HEK293 (cell line): ENCODE measurements around the gene MOB1B.

ENCODE experiments used
- CTCF ChIA-PET: fragments of 350-600 bp; formaldehyde crosslinking; extraction: SDS; loops from one replicate; lab custom pipeline; 2021; ENCODE audit warnings: antibody characterized with exemption; lab: Yijun Ruan, JAX
- POLR2A ChIA-PET: fragments of 300-600 bp; formaldehyde crosslinking; extraction: SDS; loops from one replicate; lab custom pipeline; 2020; ENCODE audit warnings: antibody characterized with exemption, inconsistent platforms; lab: Yijun Ruan, JAX
- H3K27ac ChIP-seq: fragments of 200-500 bp; sonication (Bioruptor generic); 2 replicates; pipeline ENCODE4 v1.5.1; 2014; ENCODE audit warnings: low read depth, low read length, control low read depth, inconsistent platforms; ENCODE audit errors: extremely low read depth
- H3K36me3 ChIP-seq, 2 experiments: fragments of 200-500 bp in 1 of 2; sonication (Bioruptor generic) in 1 of 2; 1 replicate in 1 of 2; 2 replicates in 1 of 2; pipeline ENCODE4 v1.5.1; 2014 to 2017; ENCODE audit warnings: inconsistent platforms in 2 of 2, low read length in 2 of 2; ENCODE audit not compliant: control insufficient read depth in 2 of 2, insufficient read depth in 1 of 2
- H3K4me1 ChIP-seq: fragments of 200-500 bp; sonication (Bioruptor generic); 2 replicates; pipeline ENCODE4 v1.5.1; 2014; ENCODE audit warnings: mild to moderate bottlenecking, low read length, inconsistent platforms; ENCODE audit not compliant: control insufficient read depth, insufficient read depth
- H3K4me3 ChIP-seq: 2 replicates; pipeline ENCODE4 v1.5.1; 2011; ENCODE audit warnings: low read depth, mild to moderate bottlenecking, control low read depth, low read length, moderate library complexity
- H3K9me3 ChIP-seq: fragments of 200-500 bp; sonication (Bioruptor generic); 2 replicates; pipeline ENCODE4 v1.5.1; 2014; ENCODE audit warnings: low read depth, low read length, inconsistent platforms; ENCODE audit not compliant: control insufficient read depth, insufficient read depth
- GFI1B ChIP-seq: fragments of 450-650 bp; formaldehyde crosslinking; IDR thresholded peaks from 2 replicates; pipeline ENCODE4 v1.5.1; 2016; ENCODE audit warnings: missing biosample characterization, missing genetic modification characterization
- GLI4 ChIP-seq: fragments of 450-650 bp; formaldehyde crosslinking; IDR thresholded peaks from 2 replicates; pipeline ENCODE4 v1.5.1; 2016; ENCODE audit warnings: missing biosample characterization, missing genetic modification characterization
- TCF7L2 ChIP-seq: IDR thresholded peaks from 2 replicates; pipeline ENCODE4 v1.6.1; 2011; ENCODE audit warnings: low read depth, mild to moderate bottlenecking, inconsistent platforms, low read length, moderate library complexity, borderline replicate concordance
- ZFP37 ChIP-seq: fragments of 450-650 bp; formaldehyde crosslinking; IDR thresholded peaks from 2 replicates; pipeline ENCODE4 v1.5.1; 2016; ENCODE audit warnings: missing biosample characterization, missing genetic modification characterization
- ZNF121 ChIP-seq: fragments of 450-650 bp; formaldehyde crosslinking; IDR thresholded peaks from 2 replicates; pipeline ENCODE4 v1.5.1; 2016; ENCODE audit warnings: missing biosample characterization, missing genetic modification characterization
- ZNF140 ChIP-seq: fragments of 450-650 bp; formaldehyde crosslinking; IDR thresholded peaks from 2 replicates; pipeline ENCODE4 v1.5.1; 2016; ENCODE audit warnings: missing biosample characterization, missing genetic modification characterization
- ZNF366 ChIP-seq: fragments of 450-650 bp; formaldehyde crosslinking; conservative IDR thresholded peaks from 2 replicates; pipeline ENCODE4 v1.5.1; 2016; ENCODE audit warnings: missing biosample characterization, missing genetic modification characterization
- ZNF510 ChIP-seq: fragments of 450-650 bp; formaldehyde crosslinking; IDR thresholded peaks from 2 replicates; pipeline ENCODE4 v1.5.1; 2018; ENCODE audit warnings: mild to moderate bottlenecking, missing genetic modification characterization, missing biosample characterization; ENCODE audit not compliant: insufficient replicate concordance
- ZNF548 ChIP-seq: fragments of 450-650 bp; formaldehyde crosslinking; IDR thresholded peaks from 2 replicates; pipeline ENCODE4 v1.5.1; 2016; ENCODE audit warnings: missing biosample characterization, missing genetic modification characterization
- ZNF610 ChIP-seq: fragments of 450-650 bp; formaldehyde crosslinking; IDR thresholded peaks from 2 replicates; pipeline ENCODE4 v1.5.1; 2016; ENCODE audit warnings: missing biosample characterization, missing genetic modification characterization, borderline replicate concordance
- ZNF654 ChIP-seq: fragments of 450-650 bp; formaldehyde crosslinking; IDR thresholded peaks from 2 replicates; pipeline ENCODE4 v1.5.1; 2016; ENCODE audit warnings: low read depth, missing biosample characterization, missing genetic modification characterization
- ZNF660 ChIP-seq: fragments of 450-650 bp; IDR thresholded peaks from 2 replicates; pipeline ENCODE4 v1.5.1; 2018; ENCODE audit warnings: missing biosample characterization, mild to moderate bottlenecking, missing genetic modification characterization
- ZNF791 ChIP-seq: fragments of 450-650 bp; formaldehyde crosslinking; IDR thresholded peaks from 2 replicates; pipeline ENCODE4 v1.5.1; 2016; ENCODE audit warnings: missing biosample characterization, missing genetic modification characterization
- TF ChIP-seq, protein P1 (sequence below): fragments of 450-650 bp; formaldehyde crosslinking; IDR thresholded peaks from 2 replicates; pipeline ENCODE4 v1.5.1; 2017; ENCODE audit warnings: missing biosample characterization, missing genetic modification characterization
- TF ChIP-seq, protein P2 (sequence below): fragments of 450-650 bp; formaldehyde crosslinking; IDR thresholded peaks from 2 replicates; pipeline ENCODE4 v1.5.1; 2017; ENCODE audit warnings: missing biosample characterization, missing genetic modification characterization
- TF ChIP-seq, protein P3 (sequence below): sonication (generic); formaldehyde crosslinking; IDR thresholded peaks from 2 replicates; pipeline ENCODE4 v1.8.1; 2022; ENCODE audit warnings: mild to moderate bottlenecking, moderate library complexity, missing genetic modification reagents
- TF ChIP-seq, protein P4 (sequence below): fragments of 450-650 bp; formaldehyde crosslinking; IDR thresholded peaks from 2 replicates; pipeline ENCODE4 v1.5.1; 2017; ENCODE audit warnings: missing biosample characterization, missing genetic modification characterization
- TF ChIP-seq, protein P5 (sequence below): fragments of 450-650 bp; formaldehyde crosslinking; IDR thresholded peaks from 2 replicates; pipeline ENCODE4 v1.5.1; 2016; ENCODE audit warnings: missing biosample characterization, missing genetic modification characterization, low read depth

Gene MOB1B

DNA sequence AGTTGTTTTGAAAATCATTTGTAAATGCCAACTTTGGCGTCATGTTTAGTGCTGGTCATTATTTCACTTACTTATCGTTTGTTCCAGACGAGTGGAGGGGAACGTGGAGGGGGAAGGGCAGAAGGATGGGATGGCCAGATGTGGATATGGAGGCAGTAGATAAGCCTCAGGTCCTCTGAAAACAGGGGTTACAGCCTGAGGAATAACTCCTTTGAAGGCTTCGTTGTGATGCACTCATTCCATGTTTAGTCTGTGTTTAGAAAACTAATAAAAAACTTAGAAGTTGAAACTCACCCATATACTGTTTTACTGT lies 1.1 kb downstream of the MOB1B start (continued):
- TF ChIP-seq ZFP37 (tag by site-specific recombination) (no peak), ZNF548 (tag by site-specific recombination) (no peak), GFI1B (no peak), ZNF660 (no peak), ZNF121 (no peak), TCF7L2 (no peak)
- TF ChIP-seq, protein P1, sequence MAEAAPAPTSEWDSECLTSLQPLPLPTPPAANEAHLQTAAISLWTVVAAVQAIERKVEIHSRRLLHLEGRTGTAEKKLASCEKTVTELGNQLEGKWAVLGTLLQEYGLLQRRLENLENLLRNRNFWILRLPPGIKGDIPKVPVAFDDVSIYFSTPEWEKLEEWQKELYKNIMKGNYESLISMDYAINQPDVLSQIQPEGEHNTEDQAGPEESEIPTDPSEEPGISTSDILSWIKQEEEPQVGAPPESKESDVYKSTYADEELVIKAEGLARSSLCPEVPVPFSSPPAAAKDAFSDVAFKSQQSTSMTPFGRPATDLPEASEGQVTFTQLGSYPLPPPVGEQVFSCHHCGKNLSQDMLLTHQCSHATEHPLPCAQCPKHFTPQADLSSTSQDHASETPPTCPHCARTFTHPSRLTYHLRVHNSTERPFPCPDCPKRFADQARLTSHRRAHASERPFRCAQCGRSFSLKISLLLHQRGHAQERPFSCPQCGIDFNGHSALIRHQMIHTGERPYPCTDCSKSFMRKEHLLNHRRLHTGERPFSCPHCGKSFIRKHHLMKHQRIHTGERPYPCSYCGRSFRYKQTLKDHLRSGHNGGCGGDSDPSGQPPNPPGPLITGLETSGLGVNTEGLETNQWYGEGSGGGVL (tag by site-specific recombination): peak; percentile 47
- TF ChIP-seq, protein P2, sequence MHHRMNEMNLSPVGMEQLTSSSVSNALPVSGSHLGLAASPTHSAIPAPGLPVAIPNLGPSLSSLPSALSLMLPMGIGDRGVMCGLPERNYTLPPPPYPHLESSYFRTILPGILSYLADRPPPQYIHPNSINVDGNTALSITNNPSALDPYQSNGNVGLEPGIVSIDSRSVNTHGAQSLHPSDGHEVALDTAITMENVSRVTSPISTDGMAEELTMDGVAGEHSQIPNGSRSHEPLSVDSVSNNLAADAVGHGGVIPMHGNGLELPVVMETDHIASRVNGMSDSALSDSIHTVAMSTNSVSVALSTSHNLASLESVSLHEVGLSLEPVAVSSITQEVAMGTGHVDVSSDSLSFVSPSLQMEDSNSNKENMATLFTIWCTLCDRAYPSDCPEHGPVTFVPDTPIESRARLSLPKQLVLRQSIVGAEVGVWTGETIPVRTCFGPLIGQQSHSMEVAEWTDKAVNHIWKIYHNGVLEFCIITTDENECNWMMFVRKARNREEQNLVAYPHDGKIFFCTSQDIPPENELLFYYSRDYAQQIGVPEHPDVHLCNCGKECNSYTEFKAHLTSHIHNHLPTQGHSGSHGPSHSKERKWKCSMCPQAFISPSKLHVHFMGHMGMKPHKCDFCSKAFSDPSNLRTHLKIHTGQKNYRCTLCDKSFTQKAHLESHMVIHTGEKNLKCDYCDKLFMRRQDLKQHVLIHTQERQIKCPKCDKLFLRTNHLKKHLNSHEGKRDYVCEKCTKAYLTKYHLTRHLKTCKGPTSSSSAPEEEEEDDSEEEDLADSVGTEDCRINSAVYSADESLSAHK (tag by site-specific recombination): no peak
- TF ChIP-seq, protein P3, sequence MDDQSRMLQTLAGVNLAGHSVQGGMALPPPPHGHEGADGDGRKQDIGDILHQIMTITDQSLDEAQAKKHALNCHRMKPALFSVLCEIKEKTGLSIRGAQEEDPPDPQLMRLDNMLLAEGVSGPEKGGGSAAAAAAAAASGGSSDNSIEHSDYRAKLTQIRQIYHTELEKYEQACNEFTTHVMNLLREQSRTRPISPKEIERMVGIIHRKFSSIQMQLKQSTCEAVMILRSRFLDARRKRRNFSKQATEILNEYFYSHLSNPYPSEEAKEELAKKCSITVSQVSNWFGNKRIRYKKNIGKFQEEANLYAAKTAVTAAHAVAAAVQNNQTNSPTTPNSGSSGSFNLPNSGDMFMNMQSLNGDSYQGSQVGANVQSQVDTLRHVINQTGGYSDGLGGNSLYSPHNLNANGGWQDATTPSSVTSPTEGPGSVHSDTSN: no peak
- TF ChIP-seq, protein P4, sequence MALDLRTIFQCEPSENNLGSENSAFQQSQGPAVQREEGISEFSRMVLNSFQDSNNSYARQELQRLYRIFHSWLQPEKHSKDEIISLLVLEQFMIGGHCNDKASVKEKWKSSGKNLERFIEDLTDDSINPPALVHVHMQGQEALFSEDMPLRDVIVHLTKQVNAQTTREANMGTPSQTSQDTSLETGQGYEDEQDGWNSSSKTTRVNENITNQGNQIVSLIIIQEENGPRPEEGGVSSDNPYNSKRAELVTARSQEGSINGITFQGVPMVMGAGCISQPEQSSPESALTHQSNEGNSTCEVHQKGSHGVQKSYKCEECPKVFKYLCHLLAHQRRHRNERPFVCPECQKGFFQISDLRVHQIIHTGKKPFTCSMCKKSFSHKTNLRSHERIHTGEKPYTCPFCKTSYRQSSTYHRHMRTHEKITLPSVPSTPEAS (tag by site-specific recombination): no peak

DNA sequence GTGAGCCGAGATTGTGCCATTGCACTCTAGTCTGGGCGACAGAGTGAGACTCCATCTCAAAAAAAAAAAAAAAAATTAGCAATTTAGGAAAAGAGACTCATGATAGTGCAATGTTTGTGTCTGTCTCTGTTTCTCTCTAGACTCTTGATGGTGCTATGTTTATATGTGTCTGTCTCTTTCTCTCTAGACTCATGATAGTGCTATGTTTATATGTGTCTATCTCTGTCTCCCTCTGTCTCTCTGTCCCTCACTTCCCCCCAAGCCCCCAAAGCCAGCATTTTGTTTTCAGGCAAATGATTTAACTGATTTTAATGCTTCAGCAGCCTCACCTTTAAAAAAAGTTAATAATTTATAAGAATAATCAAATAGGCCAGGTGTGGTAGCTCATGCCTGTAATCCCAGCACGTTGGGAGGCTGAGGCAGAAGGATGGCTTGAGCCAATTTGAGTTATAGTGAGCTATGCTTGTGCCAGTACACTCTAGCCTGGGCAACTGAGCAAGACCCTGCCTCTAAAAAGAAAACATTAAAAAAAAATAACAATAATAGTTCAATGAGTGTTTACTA lies 6.9 kb downstream of the MOB1B start:
- Histone ChIP-seq H3K9me3 (no peaks in the 10 kb centered on the region), H3K4me1 (0 out of 2 replicates have a peak, but pooled peaks cover 2% of the 10 kb centered on the region), H3K36me3 (peaks cover 0 to 23% of the 10 kb centered on the region in 2 experiments; a peak in 2 of 3 replicates), H3K4me3 (no peak overlapping the region), H3K27ac (no peak overlapping the region)
- TF ChIP-seq ZNF510 (tag by site-specific recombination): no peak
- no peak for TF ChIP-seq ZNF654 (tag by site-specific recombination)
- TF ChIP-seq, protein P5, sequence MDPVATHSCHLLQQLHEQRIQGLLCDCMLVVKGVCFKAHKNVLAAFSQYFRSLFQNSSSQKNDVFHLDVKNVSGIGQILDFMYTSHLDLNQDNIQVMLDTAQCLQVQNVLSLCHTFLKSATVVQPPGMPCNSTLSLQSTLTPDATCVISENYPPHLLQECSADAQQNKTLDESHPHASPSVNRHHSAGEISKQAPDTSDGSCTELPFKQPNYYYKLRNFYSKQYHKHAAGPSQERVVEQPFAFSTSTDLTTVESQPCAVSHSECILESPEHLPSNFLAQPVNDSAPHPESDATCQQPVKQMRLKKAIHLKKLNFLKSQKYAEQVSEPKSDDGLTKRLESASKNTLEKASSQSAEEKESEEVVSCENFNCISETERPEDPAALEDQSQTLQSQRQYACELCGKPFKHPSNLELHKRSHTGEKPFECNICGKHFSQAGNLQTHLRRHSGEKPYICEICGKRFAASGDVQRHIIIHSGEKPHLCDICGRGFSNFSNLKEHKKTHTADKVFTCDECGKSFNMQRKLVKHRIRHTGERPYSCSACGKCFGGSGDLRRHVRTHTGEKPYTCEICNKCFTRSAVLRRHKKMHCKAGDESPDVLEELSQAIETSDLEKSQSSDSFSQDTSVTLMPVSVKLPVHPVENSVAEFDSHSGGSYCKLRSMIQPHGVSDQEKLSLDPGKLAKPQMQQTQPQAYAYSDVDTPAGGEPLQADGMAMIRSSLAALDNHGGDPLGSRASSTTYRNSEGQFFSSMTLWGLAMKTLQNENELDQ (tag by site-specific recombination): no peak
- ChIA-PET CTCF (interaction anchor here (0.6 kb wide), 1 partner anchor 308 kb away, joined by 4 read pairs; no protein-coding TSS in a partner anchor), POLR2A (interaction anchor here (0.7 kb wide), 2 partner anchors 55 to 106 kb away, joined by 3 read pairs; no protein-coding TSS in a partner anchor)

DNA sequence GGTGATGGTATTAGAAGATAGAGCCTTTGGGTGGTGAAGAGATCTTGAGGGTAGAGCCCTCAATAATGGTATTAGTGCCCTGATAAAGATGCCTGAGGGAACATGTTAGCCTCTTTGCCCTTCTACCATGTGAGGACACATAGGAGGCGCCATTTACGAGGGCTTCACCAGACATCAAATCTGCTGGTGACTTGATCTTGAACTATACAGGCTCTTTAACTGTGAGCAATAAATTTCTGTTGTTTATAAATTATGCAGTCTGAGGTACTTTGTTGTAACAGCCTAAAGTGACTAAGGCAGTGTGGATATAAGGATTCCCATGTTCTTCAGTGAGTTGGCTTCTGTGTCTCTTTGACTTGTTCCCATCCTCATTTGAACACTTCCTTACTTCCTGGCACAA lies 11.8 kb downstream of the MOB1B start:
- POLR2A ChIA-PET: no interaction called here
- TF ChIP-seq ZNF366 (tag by site-specific recombination) (no peak), GLI4 (tag by site-specific recombination) (no peak), ZNF791 (no peak), ZNF610 (no peak), ZNF140 (tag by site-specific recombination) (no peak)

More for the DNA sequence above, 11.8 kb downstream of the MOB1B start:
- Histone ChIP-seq H3K27ac (no peak overlapping the region), H3K4me1 (0 out of 2 replicates have a peak, but pooled peaks cover 3% of the 10 kb centered on the region), H3K4me3 (no peak overlapping the region), H3K9me3 (no peaks in the 10 kb centered on the region), H3K36me3 (no peaks in the 10 kb centered on the region; a peak in 1 of 3 replicates)
- CTCF ChIA-PET: interaction anchor here (0.6 kb wide), 1 partner anchor 78 kb away, joined by 6 read pairs; no protein-coding TSS in a partner anchor
